ENCODE data around the gene IL18R1.

IL18R1 gene

DNA sequence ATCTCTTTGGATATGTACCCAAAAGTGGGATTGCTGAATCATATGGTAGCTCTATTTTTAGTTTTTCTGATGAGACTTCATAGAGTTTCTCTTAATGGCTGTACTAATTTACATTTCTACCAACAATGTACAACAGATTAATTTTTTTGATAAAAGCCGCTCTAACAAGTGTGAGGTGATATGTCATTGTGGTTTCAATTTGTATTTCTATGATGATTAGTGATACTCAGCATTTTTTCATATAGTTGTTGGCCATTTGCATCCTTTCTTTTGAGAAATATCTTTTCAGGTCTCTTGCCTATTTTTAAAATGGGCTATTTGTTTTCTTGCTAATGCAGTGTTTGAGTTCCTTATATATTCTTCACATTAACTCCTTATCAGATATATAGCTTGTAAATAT is 71.7 kb downstream of the IL18R1 start:
- peaks cover 4% of the 10 kb centered on the region for H3K36me3 Mint-ChIP-seq
- H3K9me3 Mint-ChIP-seq = no peaks in the 10 kb centered on the region
- no peak for ATAC-seq
- H3K27ac Mint-ChIP-seq = no peak overlapping the region
- H3K4me1 Mint-ChIP-seq = peaks cover 44% of the 10 kb centered on the region
- no peaks in the 10 kb centered on the region for H3K27me3 Mint-ChIP-seq
- no peak overlapping the region for H3K4me3 Mint-ChIP-seq

DNA sequence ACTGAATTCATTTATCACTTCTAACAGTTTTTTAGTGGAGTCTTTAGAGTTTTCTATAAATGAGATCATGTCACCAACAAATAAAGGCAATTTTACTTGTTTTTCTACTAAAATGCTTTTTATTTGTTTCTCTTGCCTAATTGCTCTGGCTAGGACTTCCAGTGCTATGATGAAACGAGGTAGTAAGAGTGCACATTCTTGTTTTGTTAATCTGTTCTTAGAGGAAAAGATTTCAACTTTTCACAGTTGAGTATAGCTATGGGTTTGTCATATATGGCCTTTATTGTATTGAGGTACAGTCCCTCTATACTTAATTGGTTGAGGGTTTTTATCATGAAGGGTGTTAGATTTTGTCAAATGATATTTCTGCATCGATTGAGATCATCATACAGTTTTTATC is 73.0 kb downstream of the IL18R1 start:
- Mint-ChIP-seq H3K4me1 (peaks cover 30% of the 10 kb centered on the region), H3K27me3 (no peaks in the 10 kb centered on the region), H3K36me3 (peaks cover 4% of the 10 kb centered on the region), H3K9me3 (no peaks in the 10 kb centered on the region), H3K27ac (no peak overlapping the region), H3K4me3 (no peak overlapping the region)
- ATAC-seq = no peak

DNA sequence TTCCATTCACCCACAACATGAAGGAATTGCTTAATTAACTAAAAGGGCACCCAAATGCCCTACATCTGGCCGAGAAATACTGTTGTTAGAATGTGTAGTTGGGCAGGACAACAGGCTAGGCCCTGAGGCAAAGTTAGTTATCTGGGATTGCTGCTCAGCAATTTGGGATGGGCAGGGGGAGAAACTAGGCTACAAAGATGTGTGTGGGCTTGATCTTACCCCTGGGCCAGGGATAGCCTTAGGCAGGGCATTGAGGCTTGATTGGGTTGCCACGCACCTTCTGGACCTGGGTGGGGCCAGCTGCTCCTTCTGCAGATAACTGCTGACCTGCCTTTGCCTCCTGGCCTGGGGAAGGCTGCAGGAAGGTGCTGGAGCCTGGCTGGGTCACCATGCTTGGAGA is 76.8 kb downstream of the IL18R1 start:
- Mint-ChIP-seq H3K4me3 (no peak overlapping the region), H3K9me3 (no peaks in the 10 kb centered on the region), H3K27me3 (no peaks in the 10 kb centered on the region), H3K36me3 (peaks cover 4% of the 10 kb centered on the region), H3K27ac (no peak overlapping the region), H3K4me1 (peaks cover 32% of the 10 kb centered on the region)
- ATAC-seq = no peak

DNA sequence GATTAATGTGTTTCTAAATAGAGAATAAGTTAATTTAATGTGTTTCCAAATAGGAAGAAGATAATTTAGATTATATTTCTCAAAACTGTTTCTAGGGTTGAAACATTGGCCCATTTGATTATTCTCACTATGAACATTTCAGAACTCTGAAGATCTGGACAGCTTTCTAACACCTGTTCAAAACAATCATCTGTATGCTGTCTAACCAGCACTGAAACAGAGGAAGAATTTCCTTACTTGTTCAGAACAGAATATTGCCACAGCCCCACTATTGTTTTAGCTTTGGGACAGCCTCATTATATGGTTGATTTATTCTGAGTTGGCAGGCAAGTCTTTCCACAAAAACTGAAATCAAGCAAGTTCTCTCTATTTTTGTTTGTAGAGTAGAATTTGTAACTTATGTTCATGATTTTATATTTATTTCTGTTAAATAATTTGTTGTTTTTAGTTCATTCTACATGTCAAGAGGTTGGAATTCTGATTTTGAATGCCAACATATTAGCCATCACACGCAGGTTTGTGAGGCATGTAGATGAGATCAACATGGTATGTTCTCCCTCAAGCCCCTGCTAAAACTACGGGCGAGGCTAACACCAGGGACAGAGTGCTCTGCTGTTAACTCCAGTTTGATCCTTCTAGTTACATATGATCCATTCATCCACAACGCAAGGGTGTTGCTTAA is 78.5 kb downstream of the IL18R1 start:
- H3K4me1 Mint-ChIP-seq = peaks cover 32% of the 10 kb centered on the region
- H3K27ac Mint-ChIP-seq = no peak overlapping the region
- peaks cover 4% of the 10 kb centered on the region for H3K36me3 Mint-ChIP-seq
- ATAC-seq = no peak
- H3K9me3 Mint-ChIP-seq = no peaks in the 10 kb centered on the region
- H3K27me3 Mint-ChIP-seq = no peaks in the 10 kb centered on the region
- no peak overlapping the region for H3K4me3 Mint-ChIP-seq

DNA sequence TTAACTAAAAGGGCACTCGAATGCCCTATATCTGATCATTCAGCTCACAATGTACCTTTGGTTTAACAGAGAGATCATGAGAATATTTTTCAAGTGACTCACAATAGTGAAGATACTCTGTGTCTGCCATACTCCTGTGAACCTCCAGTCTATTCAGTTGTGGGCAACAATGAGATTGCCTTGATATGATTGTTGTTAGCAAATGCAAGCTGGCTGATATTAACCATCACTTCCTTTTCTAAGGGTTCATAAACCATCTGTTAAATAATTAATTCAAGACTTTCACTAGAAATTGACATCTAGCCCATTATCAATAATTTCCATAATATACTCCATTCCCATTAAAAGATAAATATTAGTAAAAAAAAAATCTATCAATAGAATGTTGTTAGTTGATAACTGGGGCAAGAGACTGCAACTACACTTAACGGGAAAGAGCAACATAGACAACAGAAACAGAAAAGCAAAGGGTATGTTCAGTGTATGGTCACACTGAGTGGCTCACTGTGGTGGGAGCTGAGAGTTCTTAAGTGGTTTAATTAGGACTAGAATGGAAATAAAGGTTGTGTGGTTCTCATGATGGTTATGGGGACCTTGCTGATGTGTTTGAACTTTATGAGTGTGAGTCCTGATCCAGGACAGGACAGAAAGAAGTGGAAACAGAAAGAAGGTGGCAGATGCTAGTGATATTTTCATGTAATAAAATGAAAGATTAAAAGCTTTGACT is 79.2 kb downstream of the IL18R1 start:
- ATAC-seq = no peak
- peaks cover 32% of the 10 kb centered on the region for H3K4me1 Mint-ChIP-seq
- no peaks in the 10 kb centered on the region for H3K9me3 Mint-ChIP-seq
- no peak overlapping the region for H3K4me3 Mint-ChIP-seq
- no peak overlapping the region for H3K27ac Mint-ChIP-seq
- no peaks in the 10 kb centered on the region for H3K27me3 Mint-ChIP-seq
- H3K36me3 Mint-ChIP-seq = no peaks in the 10 kb centered on the region

DNA sequence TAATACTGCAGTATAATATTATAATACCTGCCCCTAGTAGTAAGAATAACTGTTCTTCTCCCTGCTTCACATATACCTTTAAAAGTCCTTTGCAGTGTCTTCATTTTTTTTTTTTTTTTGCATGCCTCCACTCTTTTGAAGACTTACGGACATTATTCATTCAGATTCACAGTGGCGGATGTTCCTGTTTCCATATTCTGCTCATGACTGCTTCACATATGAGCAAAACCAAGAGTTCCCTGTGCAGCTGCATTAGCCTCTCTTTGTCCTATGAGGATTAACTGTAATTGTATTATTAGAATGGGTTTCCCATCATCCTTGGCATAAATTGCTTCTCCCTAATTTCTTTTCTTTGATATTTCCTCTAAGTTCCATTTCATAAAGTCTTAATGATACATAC is 80.1 kb downstream of the IL18R1 start:
- H3K36me3 Mint-ChIP-seq = no peaks in the 10 kb centered on the region
- peak overlapping the region; percentile 27 for H3K4me3 Mint-ChIP-seq
- no peaks in the 10 kb centered on the region for H3K9me3 Mint-ChIP-seq
- peaks cover 27% of the 10 kb centered on the region for H3K4me1 Mint-ChIP-seq
- no peaks in the 10 kb centered on the region for H3K27me3 Mint-ChIP-seq
- no peak for ATAC-seq
- peak overlapping the region; percentile 44 for H3K27ac Mint-ChIP-seq

DNA sequence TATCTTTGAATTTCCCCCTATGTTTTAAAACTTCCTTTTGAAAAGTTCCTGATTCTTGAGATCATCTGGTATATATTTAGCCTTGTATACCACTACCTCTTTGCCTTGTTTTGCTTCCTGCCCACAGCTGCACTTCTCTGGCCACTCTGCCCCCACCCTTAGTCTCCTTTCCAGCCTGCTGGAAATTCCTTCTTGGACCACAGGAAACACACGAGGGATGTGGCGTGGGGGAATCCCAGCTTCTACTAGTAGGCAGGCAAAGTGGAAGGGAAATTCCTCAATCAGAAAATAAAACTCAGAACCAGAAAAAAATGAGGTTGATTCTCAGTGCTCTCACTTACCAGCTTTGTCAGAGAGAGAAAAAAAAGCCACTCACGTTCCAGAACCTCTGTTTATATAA is 80.7 kb downstream of the IL18R1 start:
- peaks cover 22% of the 10 kb centered on the region for H3K4me1 Mint-ChIP-seq
- H3K36me3 Mint-ChIP-seq = no peaks in the 10 kb centered on the region
- peak overlapping the region; percentile 27 for H3K4me3 Mint-ChIP-seq
- H3K27ac Mint-ChIP-seq = peak overlapping the region; percentile 44
- no peaks in the 10 kb centered on the region for H3K27me3 Mint-ChIP-seq
- H3K9me3 Mint-ChIP-seq = no peaks in the 10 kb centered on the region
- ATAC-seq = no peak

DNA sequence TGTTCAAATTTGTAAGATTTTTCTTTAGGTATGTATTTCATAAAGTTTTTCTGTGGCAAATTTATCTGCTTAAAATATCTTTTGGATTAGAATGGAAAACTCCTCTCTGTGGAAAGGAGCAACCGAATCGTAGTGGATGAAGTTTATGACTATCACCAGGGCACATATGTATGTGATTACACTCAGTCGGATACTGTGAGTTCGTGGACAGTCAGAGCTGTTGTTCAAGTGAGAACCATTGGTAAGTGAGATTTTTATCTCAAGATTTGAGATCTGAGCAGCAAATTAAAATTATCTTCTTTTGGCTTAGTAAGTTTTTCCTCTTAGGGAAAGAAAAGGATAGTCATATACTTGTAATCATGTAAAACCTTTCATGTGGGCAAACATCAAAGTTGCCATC is 81.5 kb downstream of the IL18R1 start:
- ATAC-seq = no peak
- Mint-ChIP-seq H3K27me3 (no peaks in the 10 kb centered on the region), H3K4me1 (peaks cover 19% of the 10 kb centered on the region), H3K9me3 (no peaks in the 10 kb centered on the region), H3K27ac (no peak overlapping the region), H3K36me3 (no peaks in the 10 kb centered on the region), H3K4me3 (no peak overlapping the region)

DNA sequence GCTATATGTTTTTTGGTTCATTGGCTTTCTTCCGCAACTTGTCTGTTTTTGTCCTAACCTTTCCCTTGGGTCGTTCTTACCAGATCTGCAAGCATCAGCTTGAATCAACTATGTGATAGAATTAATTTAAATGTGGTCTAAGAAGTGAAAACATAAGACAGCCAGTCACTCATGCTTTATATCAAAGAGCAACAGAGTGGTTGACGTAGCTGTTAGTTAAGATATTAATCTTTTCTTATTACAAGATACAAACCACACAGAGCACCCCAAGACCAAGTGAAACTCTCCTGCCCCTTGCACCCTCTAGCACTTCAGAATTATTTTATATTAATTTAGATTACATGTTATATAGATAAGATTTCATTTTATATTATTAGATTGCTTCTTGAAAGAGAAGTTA is 82.5 kb downstream of the IL18R1 start:
- peaks cover 22% of the 10 kb centered on the region for H3K4me1 Mint-ChIP-seq
- H3K9me3 Mint-ChIP-seq = no peaks in the 10 kb centered on the region
- no peaks in the 10 kb centered on the region for H3K27me3 Mint-ChIP-seq
- ATAC-seq = no peak
- no peak overlapping the region for H3K4me3 Mint-ChIP-seq
- no peak overlapping the region for H3K27ac Mint-ChIP-seq
- no peaks in the 10 kb centered on the region for H3K36me3 Mint-ChIP-seq

DNA sequence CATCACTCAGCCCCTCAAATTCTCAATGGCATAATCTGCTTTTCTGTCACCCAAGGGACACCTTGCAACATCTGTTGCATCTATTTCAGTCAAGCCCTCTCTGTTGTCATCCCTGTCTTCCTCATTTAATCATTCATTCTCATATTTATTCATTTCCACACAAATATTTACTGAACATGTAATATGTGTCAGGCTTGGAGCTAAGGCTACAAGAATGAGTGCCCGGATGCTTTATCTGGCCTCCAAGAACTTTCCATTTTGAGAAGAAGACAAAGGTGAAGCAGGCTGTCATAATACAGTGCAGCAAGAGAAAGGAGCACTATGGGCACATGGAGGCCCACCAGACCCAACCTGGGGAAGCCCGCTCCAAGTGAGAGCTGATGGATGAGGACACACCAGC is 83.0 kb downstream of the IL18R1 start:
- no peaks in the 10 kb centered on the region for H3K27me3 Mint-ChIP-seq
- H3K9me3 Mint-ChIP-seq = no peaks in the 10 kb centered on the region
- H3K4me1 Mint-ChIP-seq = peaks cover 24% of the 10 kb centered on the region
- no peak overlapping the region for H3K27ac Mint-ChIP-seq
- no peak for ATAC-seq
- H3K4me3 Mint-ChIP-seq = no peak overlapping the region
- no peaks in the 10 kb centered on the region for H3K36me3 Mint-ChIP-seq

DNA sequence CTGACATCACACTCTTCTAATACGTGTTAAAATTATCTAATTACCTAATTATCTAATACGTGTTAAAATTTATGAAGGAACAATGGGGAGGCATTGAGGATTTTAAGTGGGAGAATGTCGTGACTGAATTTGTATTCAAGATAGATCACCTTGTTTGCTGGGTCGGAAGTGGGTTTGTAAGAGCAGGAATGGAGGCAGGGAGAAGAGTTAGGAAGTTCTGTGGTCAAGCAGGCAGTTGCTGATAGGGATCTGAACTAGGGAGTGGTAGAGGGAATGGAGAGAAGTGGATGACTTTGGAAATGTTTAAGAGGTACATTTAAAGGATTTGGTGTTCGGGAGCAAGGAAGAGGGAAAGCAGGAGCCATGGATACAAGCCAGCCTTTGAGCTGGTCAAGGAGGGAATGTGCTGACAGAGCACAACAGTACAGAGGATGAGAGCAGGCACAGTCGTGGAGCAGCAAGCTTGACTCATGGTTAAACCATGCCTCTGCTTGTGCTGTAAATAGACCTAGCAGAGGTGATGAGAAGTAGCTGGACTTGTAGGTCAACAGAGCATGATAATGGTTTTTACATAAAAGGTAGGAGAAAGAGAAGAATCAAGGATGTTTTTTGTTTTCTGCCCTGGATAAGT is 83.6 kb downstream of the IL18R1 start:
- H3K27ac Mint-ChIP-seq = no peak overlapping the region
- peaks cover 24% of the 10 kb centered on the region for H3K4me1 Mint-ChIP-seq

DNA sequence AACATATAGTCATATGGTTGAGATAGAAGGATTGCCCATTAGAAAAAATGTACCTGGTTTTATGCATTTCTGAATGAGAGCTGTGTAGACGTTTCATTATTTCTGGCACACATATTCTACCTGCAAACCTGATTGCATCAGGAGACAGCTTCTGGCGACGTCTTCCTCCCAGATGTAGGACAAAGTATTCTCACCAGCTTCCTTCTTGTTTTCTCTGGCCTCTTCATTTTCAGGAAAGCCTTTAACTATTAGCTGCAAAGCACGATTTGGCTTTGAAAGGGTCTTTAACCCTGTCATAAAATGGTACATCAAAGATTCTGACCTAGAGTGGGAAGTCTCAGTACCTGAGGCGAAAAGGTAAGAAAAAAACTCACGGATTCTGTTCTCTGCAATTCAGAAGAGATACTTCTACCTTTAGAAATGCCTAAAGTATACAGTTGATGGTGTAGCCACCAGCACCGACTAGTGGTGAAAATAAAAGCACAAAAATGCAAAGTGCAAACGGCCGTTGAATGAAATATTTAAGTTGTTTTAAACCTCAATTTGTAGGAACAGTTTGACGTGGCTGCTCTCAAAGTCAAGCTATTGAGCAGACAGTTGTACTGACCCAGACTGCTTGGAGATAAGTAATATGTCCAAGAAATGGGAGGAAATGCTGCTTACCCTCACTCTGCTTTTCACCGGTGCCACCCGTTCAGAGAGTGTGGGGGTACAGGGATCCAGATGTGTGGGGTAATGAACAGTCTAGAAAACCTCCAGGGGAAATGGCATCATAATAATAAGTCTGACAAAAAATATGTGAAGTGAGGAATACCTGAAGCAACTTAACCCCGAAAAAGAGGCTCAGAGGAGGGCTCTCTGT is 87.6 kb downstream of the IL18R1 start:
- no peaks in the 10 kb centered on the region for H3K27me3 Mint-ChIP-seq
- H3K4me3 Mint-ChIP-seq = no peak overlapping the region
- no peaks in the 10 kb centered on the region for H3K36me3 Mint-ChIP-seq
- ATAC-seq = peak; percentile 68
- H3K4me1 Mint-ChIP-seq = peaks cover 5% of the 10 kb centered on the region
- H3K27ac Mint-ChIP-seq = no peak overlapping the region
- H3K9me3 Mint-ChIP-seq = no peaks in the 10 kb centered on the region

More for the DNA sequence above, 83.6 kb downstream of the IL18R1 start:
- H3K27me3 Mint-ChIP-seq = no peaks in the 10 kb centered on the region
- no peak for ATAC-seq
- no peaks in the 10 kb centered on the region for H3K36me3 Mint-ChIP-seq
- H3K4me3 Mint-ChIP-seq = no peak overlapping the region
- H3K9me3 Mint-ChIP-seq = no peaks in the 10 kb centered on the region

DNA sequence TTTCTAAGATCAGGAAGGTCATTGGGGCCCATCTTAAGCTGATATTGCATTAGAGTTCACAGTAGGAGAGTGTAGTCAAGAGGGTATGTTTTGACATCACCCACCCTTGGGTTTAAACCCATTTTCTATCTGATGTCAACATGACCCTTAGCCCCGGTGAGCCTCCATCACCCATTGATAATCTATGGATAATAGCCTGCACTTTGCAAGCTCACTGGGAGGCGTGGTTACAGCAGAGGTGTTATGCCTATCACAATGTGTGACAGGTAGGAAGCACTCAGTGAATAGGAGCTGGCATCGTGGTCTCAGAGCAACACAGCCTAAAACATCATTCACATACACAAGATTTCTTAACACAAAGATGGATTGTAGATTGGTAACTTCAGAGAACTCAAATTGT is 88.6 kb downstream of the IL18R1 start:
- Mint-ChIP-seq H3K4me1 (peaks cover 5% of the 10 kb centered on the region), H3K36me3 (no peaks in the 10 kb centered on the region), H3K4me3 (no peak overlapping the region), H3K9me3 (no peaks in the 10 kb centered on the region), H3K27me3 (no peaks in the 10 kb centered on the region), H3K27ac (no peak overlapping the region)
- no peak for ATAC-seq

DNA sequence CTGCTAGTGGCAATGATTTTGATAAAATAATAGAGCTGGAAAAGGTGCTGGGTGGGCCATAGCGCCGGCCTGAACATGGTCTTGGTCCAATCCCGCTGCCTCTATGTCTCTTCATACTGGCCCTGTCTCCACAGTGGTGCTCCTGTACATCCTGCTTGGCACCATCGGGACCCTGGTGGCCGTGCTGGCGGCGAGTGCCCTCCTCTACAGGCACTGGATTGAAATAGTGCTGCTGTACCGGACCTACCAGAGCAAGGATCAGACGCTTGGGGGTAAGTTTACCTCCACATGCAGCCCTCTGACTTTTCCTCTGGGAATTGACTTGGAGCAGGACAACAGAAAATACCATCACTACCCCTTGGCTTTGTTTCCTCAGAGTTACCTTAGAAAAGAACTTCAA is 91.3 kb downstream of the IL18R1 start:
- no peaks in the 10 kb centered on the region for H3K27me3 Mint-ChIP-seq
- no peak overlapping the region for H3K4me3 Mint-ChIP-seq
- H3K36me3 Mint-ChIP-seq = no peaks in the 10 kb centered on the region
- H3K27ac Mint-ChIP-seq = no peak overlapping the region
- no peaks in the 10 kb centered on the region for H3K9me3 Mint-ChIP-seq
- peaks cover 5% of the 10 kb centered on the region for H3K4me1 Mint-ChIP-seq
- ATAC-seq = no peak
